HCT116 (cell line): ENCODE measurements around the gene RECK.

ENCODE experiments used
- ATF3 ChIP-seq: IDR thresholded peaks from 2 replicates; pipeline ENCODE4 v1.6.1; 2012
- CTCF ChIP-seq, 3 experiments: fragments of 200-600 bp in 1 of 3; sonication (generic) in 1 of 3; IDR thresholded peaks in 2 of 3; conservative IDR thresholded peaks in 1 of 3; 2 replicates each; pipeline ENCODE4 v1.5.1; 2012 to 2017; ENCODE audit warnings: low read depth in 2 of 3, low read length in 2 of 3, antibody characterized with exemption in 1 of 3, borderline replicate concordance in 1 of 3, control low read depth in 1 of 3, mild to moderate bottlenecking in 1 of 3, mixed read lengths in 1 of 3, mixed run types in 1 of 3, moderate library complexity in 1 of 3; ENCODE audit not compliant: insufficient read depth in 1 of 3
- EZH2 ChIP-seq: fragments of 200-600 bp; sonication (generic); IDR thresholded peaks from 2 replicates; pipeline ENCODE4 v1.6.1; 2017; ENCODE audit warnings: antibody characterized with exemption, mixed run types
- JUND ChIP-seq: IDR thresholded peaks from 2 replicates; pipeline ENCODE4 v1.6.1; 2012
- POLR2A ChIP-seq: IDR thresholded peaks from 2 replicates; pipeline ENCODE4 v1.7.0; 2011; ENCODE audit warnings: borderline replicate concordance; ENCODE audit not compliant: insufficient read depth, insufficient read length; ENCODE audit errors: extremely low read depth
- POLR2AphosphoS5 ChIP-seq: IDR thresholded peaks from 2 replicates; pipeline ENCODE4 v1.6.1; 2011; ENCODE audit warnings: mild to moderate bottlenecking, low read depth, low read length, moderate library complexity
- RAD21 ChIP-seq: IDR thresholded peaks from 2 replicates; pipeline ENCODE4 v1.6.1; 2012; ENCODE audit warnings: low read depth, mild to moderate bottlenecking

GRCh38 chr9:36064448-36065037 lies 27.8 kb downstream of the RECK start:
- TF ChIP-seq CTCF (IDR thresholded peaks at IDR 0.05 in 2 of 3, conservative IDR thresholded peaks at IDR 0.05 in 1 of 3; ENCODE audit: borderline replicate concordance in 1 of 3, insufficient read depth in 1 of 3, low read depth in 2 of 3, low read length in 2 of 3), result no peak
- TF ChIP-seq POLR2A, result no peak
- TF ChIP-seq ATF3, result no peak
- no peak for TF ChIP-seq JUND
- no peak for TF ChIP-seq POLR2AphosphoS5
- no peak for TF ChIP-seq RAD21
- no peak for TF ChIP-seq EZH2
